Type B pancreatic cell (in vitro differentiated cells): ENCODE data around the gene KCNN3. TPM values are rescaled to one million over a fixed set of nuclear protein-coding genes. Genes with fewer than 3 reads are reported as not detected.
A peak's percentile ranks its signal among the peaks of the same experiment; 100 is the strongest.

Source experiments
- DNase-seq: peaks from one replicate; pipeline ENCODE4 v3.0.0; 2021; ENCODE audit warnings: mixed read lengths; ENCODE audit not compliant: unreplicated experiment; ENCODE audit errors: extremely low spot score
- H3K27ac Mint-ChIP-seq: 2 replicates; pipeline ENCODE4 v1.8.0; 2021; ENCODE audit warnings: mild to moderate bottlenecking, mixed read lengths
- H3K27me3 Mint-ChIP-seq: 2 replicates; pipeline ENCODE4 v1.8.0; 2021; ENCODE audit warnings: mixed read lengths
- H3K36me3 Mint-ChIP-seq: 2 replicates; pipeline ENCODE4 v1.8.0; 2021; ENCODE audit warnings: mixed read lengths
- H3K4me1 Mint-ChIP-seq: one replicate; pipeline ENCODE4 v1.8.0; 2021; ENCODE audit warnings: mixed read lengths; ENCODE audit not compliant: unreplicated experiment
- H3K4me3 Mint-ChIP-seq: 2 replicates; pipeline ENCODE4 v1.8.0; 2021; ENCODE audit warnings: mild to moderate bottlenecking, mixed read lengths
- H3K9me3 Mint-ChIP-seq: 2 replicates; pipeline ENCODE4 v1.8.0; 2021; ENCODE audit warnings: mixed read lengths
- CTCF ChIP-seq: fragments of 200-600 bp; sonication (generic); conservative IDR thresholded peaks from 2 replicates; pipeline ENCODE4 v1.5.0; 2021; ENCODE audit warnings: antibody characterized with exemption, mild to moderate bottlenecking
- total RNA-seq: library from RNA; stranded (reverse); gene quantifications from 2 replicates; pipeline ENCODE4 v1.2.1, GENCODE V29; 2021; ENCODE audit warnings: low replicate concordance

Gene KCNN3
- total RNA-seq, 1 donor from 2014 or later = 3.8 TPM

GRCh38 chr1:154818911-154819310 is 51.2 kb downstream of the KCNN3 start:
- H3K9me3 Mint-ChIP-seq = no peaks in the 10 kb centered on the region
- H3K27ac Mint-ChIP-seq = no peak overlapping the region
- DNase-seq = no peak
- no peaks in the 10 kb centered on the region for H3K36me3 Mint-ChIP-seq
- peaks cover 28% of the 10 kb centered on the region for H3K4me1 Mint-ChIP-seq
- H3K4me3 Mint-ChIP-seq = no peak overlapping the region
- no peak for TF ChIP-seq CTCF
- H3K27me3 Mint-ChIP-seq = peaks cover 6% of the 10 kb centered on the region

GRCh38 chr1:154816937-154817336 is 53.1 kb downstream of the KCNN3 start:
- H3K4me1 Mint-ChIP-seq = peaks cover 30% of the 10 kb centered on the region
- no peak overlapping the region for H3K4me3 Mint-ChIP-seq
- H3K9me3 Mint-ChIP-seq = no peaks in the 10 kb centered on the region
- no peaks in the 10 kb centered on the region for H3K36me3 Mint-ChIP-seq
- no peak for DNase-seq
- H3K27me3 Mint-ChIP-seq = peaks cover 13% of the 10 kb centered on the region
- peak overlapping the region; percentile 6 for H3K27ac Mint-ChIP-seq
- no peak for TF ChIP-seq CTCF

GRCh38 chr1:154816369-154816768 is 53.7 kb downstream of the KCNN3 start:
- Mint-ChIP-seq H3K27ac (peak overlapping the region; percentile 6), H3K9me3 (no peaks in the 10 kb centered on the region), H3K4me1 (peaks cover 28% of the 10 kb centered on the region), H3K4me3 (no peak overlapping the region), H3K36me3 (no peaks in the 10 kb centered on the region), H3K27me3 (peaks cover 13% of the 10 kb centered on the region)
- TF ChIP-seq CTCF = no peak
- DNase-seq = no peak

- Mint-ChIP-seq H3K4me1 (peaks cover 41% of the 10 kb centered on the region), H3K27me3 (peaks cover 23% of the 10 kb centered on the region), H3K36me3 (no peaks in the 10 kb centered on the region), H3K4me3 (peak overlapping the region; percentile 58), H3K9me3 (no peaks in the 10 kb centered on the region), H3K27ac (peak overlapping the region; percentile 64)
- no peak for TF ChIP-seq CTCF
- no peak for DNase-seq
These were observed 56.1 kb downstream of the KCNN3 start for GRCh38 chr1:154813846-154814505.

- H3K27me3 Mint-ChIP-seq = peaks cover 25% of the 10 kb centered on the region
- no peaks in the 10 kb centered on the region for H3K36me3 Mint-ChIP-seq
- no peak for DNase-seq
- no peak for TF ChIP-seq CTCF
- peaks cover 48% of the 10 kb centered on the region for H3K4me1 Mint-ChIP-seq
- H3K9me3 Mint-ChIP-seq = peaks cover 1% of the 10 kb centered on the region
- peak overlapping the region; percentile 64 for H3K27ac Mint-ChIP-seq
- peak overlapping the region; percentile 58 for H3K4me3 Mint-ChIP-seq
These were observed 56.7 kb downstream of the KCNN3 start for GRCh38 chr1:154813300-154813816.
